HG03460 (cell line): ENCODE data around the gene IL4I1.

Experiments
- ATAC-seq: cut with Tn5 transposase; IDR thresholded peaks from one replicate; pipeline ENCODE4 v1.9.1; 2021; ENCODE audit not compliant: unreplicated experiment

IL4I1 gene

GRCh38 chr19:49895566-49896297 is 955 bp downstream of the IL4I1 start:
- no peak for ATAC-seq

GRCh38 chr19:49894879-49895565 is 1.7 kb downstream of the IL4I1 start:
- ATAC-seq = no peak

- no peak for ATAC-seq
Measured at GRCh38 chr19:49894011-49894664, 2.5 kb downstream of the IL4I1 start.

GRCh38 chr19:49892716-49893115 is 4.0 kb downstream of the IL4I1 start:
- ATAC-seq = no peak

GRCh38 chr19:49891393-49891792 is 5.3 kb downstream of the IL4I1 start:
- ATAC-seq = no peak

- no peak for ATAC-seq
Measured at GRCh38 chr19:49890349-49891311, 6.1 kb downstream of the IL4I1 start.

- no peak for ATAC-seq
Measured at GRCh38 chr19:49889687-49890348, 6.9 kb downstream of the IL4I1 start.

GRCh38 chr19:49889038-49889686 is 7.5 kb downstream of the IL4I1 start:
- no peak for ATAC-seq

- no peak for ATAC-seq
Measured at GRCh38 chr19:49888510-49888824, 8.2 kb downstream of the IL4I1 start.

- no peak for ATAC-seq
Measured at GRCh38 chr19:49887665-49888509, 8.8 kb downstream of the IL4I1 start.

- ATAC-seq = no peak
Measured at GRCh38 chr19:49887037-49887664, 9.5 kb downstream of the IL4I1 start.

- ATAC-seq = no peak
Measured at GRCh38 chr19:49884760-49885159, 11.9 kb downstream of the IL4I1 start.

- no peak for ATAC-seq
Measured at GRCh38 chr19:49884109-49884508, 12.6 kb downstream of the IL4I1 start.

GRCh38 chr19:49883094-49883493 is 13.6 kb downstream of the IL4I1 start:
- ATAC-seq = no peak

- no peak for ATAC-seq
Measured at GRCh38 chr19:49882643-49883042, 14.0 kb downstream of the IL4I1 start.

- no peak for ATAC-seq
Measured at GRCh38 chr19:49881672-49882394, 14.9 kb downstream of the IL4I1 start.

- no peak for ATAC-seq
Measured at GRCh38 chr19:49881186-49881585, 15.5 kb downstream of the IL4I1 start.
